Right renal cortex interstitium (tissue), 3 donors: ENCODE data around the gene NRG3. TPM values are rescaled to one million over a fixed set of nuclear protein-coding genes. Genes with fewer than 3 reads are reported as not detected.

ENCODE experiments used
- DNase-seq, 3 donors: peaks; one replicate each; pipeline ENCODE4 v3.0.0-alpha.2; 2013; ENCODE audit warnings: low read depth in 3 of 3, low spot score in 2 of 3
- polyA plus RNA-seq, 3 donors: library from polyadenylated mRNA; unstranded; fragments of 120-200 nt; gene quantifications; one replicate each; pipeline ENCODE4 v1.2.1, GENCODE V29; 2013; ENCODE audit not compliant: insufficient read length in 3 of 3

NRG3 gene
- polyA plus RNA-seq, result 10 to 100 TPM; 12.6 to 15.6 (median 15.0) TPM

- no peak for DNase-seq
Measured at GRCh38 chr10:81874875-81875466, at the start of gene NRG3. Gene NRG3 (plus strand): TSS chr10:81875194.

DNA sequence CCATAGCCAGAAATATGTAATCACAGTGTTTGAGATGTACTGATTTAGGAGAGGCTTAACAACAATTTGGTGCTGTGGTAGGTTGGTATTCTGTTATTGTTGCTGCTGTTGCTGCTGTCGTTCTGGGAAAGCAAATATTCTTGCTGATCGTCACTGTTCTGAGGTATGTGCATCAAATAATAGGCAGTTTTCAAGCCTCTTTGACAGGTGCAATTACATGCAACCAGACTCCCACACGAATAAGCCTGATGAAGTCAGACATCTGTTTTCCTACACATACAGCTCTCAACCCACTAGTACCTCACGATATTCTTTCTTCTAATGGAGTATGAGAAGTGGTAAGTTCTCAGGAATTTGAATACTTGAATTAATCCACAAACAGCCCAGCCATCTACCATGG, 46.7 kb upstream of the NRG3 start:
- no peak for DNase-seq

GRCh38 chr10:81831060-81831459, 43.9 kb upstream of the NRG3 start:
- no peak for DNase-seq

- peak in 1 of 3 donors; percentile 10 for DNase-seq
Measured at GRCh38 chr10:81838950-81839349, 36.0 kb upstream of the NRG3 start.

- DNase-seq, result no peak
Measured at GRCh38 chr10:81843042-81843441, 32.0 kb upstream of the NRG3 start.

DNA sequence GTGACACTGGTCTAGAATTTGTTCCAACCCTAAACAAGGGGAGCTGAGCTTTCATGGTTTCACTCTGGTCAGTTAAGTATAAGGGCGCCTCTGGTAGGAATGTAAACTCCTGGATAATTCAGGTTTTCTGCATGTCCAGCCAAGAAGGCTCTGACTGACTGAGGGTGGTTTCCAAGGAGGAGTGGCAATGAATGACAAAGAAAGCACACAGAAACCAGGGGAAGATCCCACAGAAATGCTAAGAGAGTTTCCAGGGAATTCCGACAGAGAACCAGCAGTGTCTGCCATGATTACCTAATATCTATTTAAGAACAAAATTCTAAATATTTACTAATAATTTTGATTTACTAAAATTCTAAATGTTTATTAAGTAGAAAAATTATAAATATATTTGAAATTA, 27.3 kb upstream of the NRG3 start:
- DNase-seq, result no peak

GRCh38 chr10:81848514-81848913, 26.5 kb upstream of the NRG3 start:
- no peak for DNase-seq

- no peak for DNase-seq
Measured at GRCh38 chr10:81848931-81849330, 26.1 kb upstream of the NRG3 start.

GRCh38 chr10:81862596-81862995, 12.4 kb upstream of the NRG3 start:
- no peak for DNase-seq

DNA sequence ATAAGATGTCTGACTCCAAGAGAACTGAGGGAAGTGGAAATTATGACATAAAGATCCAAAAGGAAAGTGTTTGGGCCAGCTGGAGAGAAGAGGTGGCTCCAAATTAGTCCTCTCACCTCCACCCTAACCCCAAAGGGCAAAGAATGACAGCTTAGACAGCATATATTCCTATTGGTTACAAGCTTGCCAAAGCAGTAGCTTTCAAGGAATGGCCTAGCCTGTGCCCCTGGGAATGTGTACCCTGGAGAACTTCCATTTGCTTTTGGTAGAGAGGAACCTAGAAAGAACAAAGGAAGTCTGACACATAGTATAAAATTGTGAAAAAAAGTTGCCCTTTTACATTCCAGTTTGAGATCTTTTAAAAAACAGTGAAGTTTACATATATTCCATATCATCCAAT, 11.2 kb upstream of the NRG3 start:
- DNase-seq, result no peak

DNA sequence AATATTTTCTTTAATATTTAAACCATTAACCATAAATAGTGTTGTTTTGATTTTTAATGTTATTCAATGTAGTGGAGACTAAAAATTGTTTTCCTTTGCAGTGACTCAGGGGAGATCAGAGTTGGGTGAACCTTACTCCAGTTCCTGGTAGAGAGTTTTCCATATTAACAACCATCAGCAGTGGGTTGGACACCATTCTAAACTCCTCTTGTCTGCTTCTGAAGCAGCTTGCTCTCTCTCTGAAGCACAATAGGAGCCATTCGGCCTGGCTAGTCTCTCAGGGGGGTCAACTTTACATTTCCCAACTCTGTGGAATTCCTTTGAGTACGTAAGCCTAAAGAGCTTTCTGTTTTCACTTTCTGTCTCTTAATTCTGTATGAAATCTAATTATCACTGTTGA, 9.4 kb upstream of the NRG3 start:
- no peak for DNase-seq

GRCh38 chr10:81866753-81867152, 8.2 kb upstream of the NRG3 start:
- DNase-seq, result no peak

DNA sequence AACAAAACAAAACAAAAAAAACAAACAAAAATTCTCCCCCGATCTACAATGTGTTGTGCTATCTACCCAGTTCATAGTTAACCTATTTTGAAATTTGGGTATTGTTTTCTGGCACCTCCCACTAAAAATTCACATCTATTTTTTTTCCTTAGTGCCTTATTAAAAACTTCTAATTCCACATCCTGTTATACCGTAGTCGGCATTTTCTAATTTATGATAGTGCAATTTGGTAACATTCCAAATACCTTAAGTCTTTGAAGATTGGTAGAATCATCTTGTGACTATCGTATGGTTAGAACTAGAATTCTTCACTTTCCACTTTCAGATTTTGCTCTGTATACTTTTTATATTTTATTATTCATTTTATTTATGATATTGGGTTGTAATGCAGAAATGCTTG, 4.5 kb upstream of the NRG3 start:
- no peak for DNase-seq

DNA sequence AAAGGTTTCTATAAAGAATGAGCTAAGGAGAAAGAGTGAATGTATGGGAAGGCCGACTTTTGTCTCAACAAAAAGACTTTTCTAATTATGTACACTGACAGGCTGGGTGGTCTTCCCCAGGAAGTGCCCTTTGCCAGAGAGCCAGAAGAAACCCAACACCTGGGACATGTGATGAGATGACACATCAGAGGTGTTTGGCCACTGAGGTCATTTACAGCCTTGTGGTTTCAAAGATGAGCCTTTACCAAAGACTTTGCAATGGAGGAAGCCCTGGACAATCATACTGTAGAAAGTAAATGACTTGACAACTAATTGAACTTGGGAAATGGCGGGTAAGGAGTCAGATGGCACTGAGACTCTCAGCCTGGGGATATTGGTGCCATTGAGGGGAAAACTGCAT, 3.4 kb upstream of the NRG3 start:
- DNase-seq, result no peak

DNA sequence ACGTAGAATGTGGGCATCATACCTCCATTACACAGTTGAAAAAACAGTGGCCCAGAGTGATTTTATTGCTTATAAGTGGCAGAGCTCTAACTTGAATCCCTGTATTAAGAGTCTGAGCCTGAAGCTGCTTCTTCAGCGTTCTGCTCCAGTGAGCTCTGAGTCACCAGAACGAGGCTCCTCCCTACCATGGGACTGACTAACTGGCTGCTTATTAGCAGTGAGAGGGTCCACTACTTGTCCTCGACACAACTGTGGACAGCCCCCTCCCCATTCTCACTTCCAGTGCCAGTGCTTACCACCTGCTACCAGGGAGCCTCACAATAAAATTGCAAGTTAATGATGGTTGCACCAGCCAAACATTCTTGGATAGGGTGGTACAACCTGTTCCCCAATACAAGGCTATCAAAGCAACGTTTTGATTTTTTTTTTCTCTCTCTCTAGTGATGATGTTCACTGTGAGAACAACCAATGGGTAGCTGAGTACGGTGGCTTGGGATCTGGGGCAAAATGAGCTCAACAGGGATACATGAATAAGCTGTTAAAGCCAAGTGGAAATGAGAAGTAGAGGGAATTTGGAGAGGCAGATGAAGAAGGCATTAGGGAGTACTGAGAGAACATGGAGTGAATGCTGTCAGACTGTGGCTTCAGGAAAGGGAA, 2.7 kb upstream of the NRG3 start:
- DNase-seq, result no peak

- DNase-seq, result no peak
Measured at GRCh38 chr10:81873231-81873931, 1.6 kb upstream of the NRG3 start.

GRCh38 chr10:81873932-81874816, 820 bp upstream of the NRG3 start:
- peak in 2 of 3 donors; percentile 60 to 74 for DNase-seq

- no peak for DNase-seq
Measured at GRCh38 chr10:81875467-81876252, 666 bp downstream of the NRG3 start.

DNA sequence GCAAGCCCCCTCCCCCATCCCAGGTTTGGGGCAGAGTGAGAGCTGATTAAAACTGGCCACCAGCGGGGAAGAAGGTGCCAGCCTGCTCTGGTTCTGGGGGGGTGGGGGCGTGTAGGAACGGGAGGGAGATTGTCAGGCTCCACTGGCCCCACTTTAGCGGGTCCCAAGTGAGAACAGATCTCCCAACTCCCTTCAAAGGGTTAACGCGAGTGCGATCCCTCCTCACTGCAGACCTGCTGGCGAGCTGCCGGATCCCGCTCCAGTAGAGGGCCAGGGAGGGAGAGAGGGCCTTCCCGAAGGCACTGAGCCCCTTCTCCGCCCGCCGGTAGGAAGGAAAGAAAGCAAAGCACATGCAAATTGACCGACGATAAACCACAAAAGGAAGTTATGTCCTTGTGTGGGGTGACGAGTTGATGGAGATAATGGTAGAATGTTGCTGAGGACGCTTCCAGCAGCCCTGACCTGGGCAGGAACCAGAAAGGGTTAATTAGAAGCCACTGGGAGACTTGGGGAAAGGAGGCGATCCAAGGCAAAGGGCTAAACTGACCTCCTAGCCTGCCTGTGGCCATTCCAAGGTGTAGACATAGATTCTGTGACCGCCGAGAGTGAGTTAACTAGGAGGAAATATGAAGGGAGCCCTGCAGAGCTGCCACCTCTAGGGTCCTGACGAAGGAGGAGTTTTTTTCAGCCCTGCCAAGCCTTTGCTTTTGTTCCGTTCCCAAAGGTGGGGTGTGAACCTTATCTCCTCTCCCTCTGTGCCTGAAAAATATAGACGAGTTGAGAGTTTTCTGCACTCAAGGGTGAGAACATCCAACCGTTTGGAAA, 1.5 kb downstream of the NRG3 start:
- DNase-seq, result no peak
